HG03575 (cell line): ENCODE results near the gene CHSY3.

Experiments used
- ATAC-seq: cut with Tn5 transposase; IDR thresholded peaks from one replicate; pipeline ENCODE4 v1.9.1; 2021; ENCODE audit not compliant: unreplicated experiment, insufficient number of reproducible peaks, low FRiP score; ENCODE audit errors: extremely low read depth

CHSY3 gene

GRCh38 chr5:129904102-129904666, at the start of gene CHSY3:
Gene CHSY3, plus strand, starts transcription at chr5:129904465.
- ATAC-seq: no peak

GRCh38 chr5:129856325-129856724, 47.9 kb upstream of the CHSY3 start:
- no peak for ATAC-seq

- ATAC-seq: no peak
These were observed 47.1 kb upstream of the CHSY3 start for GRCh38 chr5:129857116-129857515.

GRCh38 chr5:129858131-129858675, 46.1 kb upstream of the CHSY3 start:
- ATAC-seq: no peak

- no peak for ATAC-seq
These were observed 19.9 kb upstream of the CHSY3 start for GRCh38 chr5:129884322-129884721.

GRCh38 chr5:129899454-129899853, 4.8 kb upstream of the CHSY3 start:
- ATAC-seq: no peak

GRCh38 chr5:129902816-129903215, 1.4 kb upstream of the CHSY3 start:
- no peak for ATAC-seq

GRCh38 chr5:129903466-129904101, 681 bp upstream of the CHSY3 start:
- no peak for ATAC-seq

GRCh38 chr5:129904667-129905472, 605 bp downstream of the CHSY3 start:
- no peak for ATAC-seq

- no peak for ATAC-seq
These were observed 1.4 kb downstream of the CHSY3 start for GRCh38 chr5:129905473-129906176.

- no peak for ATAC-seq
These were observed 2.1 kb downstream of the CHSY3 start for GRCh38 chr5:129906177-129906887.

GRCh38 chr5:129909225-129909624, 5.0 kb downstream of the CHSY3 start:
- peak; percentile 82 for ATAC-seq

- no peak for ATAC-seq
These were observed 8.5 kb downstream of the CHSY3 start for GRCh38 chr5:129912601-129913255.

GRCh38 chr5:129915415-129915814, 11.2 kb downstream of the CHSY3 start:
- ATAC-seq: no peak

- ATAC-seq: no peak
These were observed 13.0 kb downstream of the CHSY3 start for GRCh38 chr5:129917224-129917623.

GRCh38 chr5:129921204-129921603, 16.9 kb downstream of the CHSY3 start:
- ATAC-seq: no peak

GRCh38 chr5:129930221-129930620, 26.0 kb downstream of the CHSY3 start:
- no peak for ATAC-seq

- no peak for ATAC-seq
These were observed 31.4 kb downstream of the CHSY3 start for GRCh38 chr5:129935626-129936025.
